Karpas-422 (cell line): ENCODE measurements around the gene HEATR9. TPM values are rescaled to one million over a fixed set of nuclear protein-coding genes. Genes with fewer than 3 reads are reported as not detected.

Source experiments
- DNase-seq: peaks from one replicate; pipeline ENCODE4 v3.0.0-alpha.2; 2015
- H2AFZ ChIP-seq: fragments of 200-600 bp; sonication (generic); 2 replicates; pipeline ENCODE4 v1.6.1; 2014; ENCODE audit warnings: antibody characterized with exemption, low read length, mixed read lengths
- H3K27ac ChIP-seq: fragments of 200-600 bp; sonication (generic); 2 replicates; pipeline ENCODE4 v1.5.1; 2014; ENCODE audit warnings: mild to moderate bottlenecking, low read length, moderate library complexity
- H3K27me3 ChIP-seq: fragments of 200-600 bp; sonication (generic); 2 replicates; pipeline ENCODE4 v1.6.1; 2014; ENCODE audit warnings: low read length, mixed read lengths
- H3K36me3 ChIP-seq: fragments of 200-600 bp; sonication (generic); 2 replicates; pipeline ENCODE4 v1.6.1; 2014; ENCODE audit warnings: low read length, mixed read lengths; ENCODE audit not compliant: insufficient read depth
- H3K4me1 ChIP-seq: fragments of 200-600 bp; sonication (generic); 2 replicates; pipeline ENCODE4 v1.6.1; 2014; ENCODE audit warnings: mild to moderate bottlenecking, low read length, mixed read lengths
- H3K4me2 ChIP-seq: fragments of 200-600 bp; sonication (generic); 2 replicates; pipeline ENCODE4 v1.6.1; 2014; ENCODE audit warnings: low read length, low read depth, mild to moderate bottlenecking; ENCODE audit not compliant: poor library complexity, severe bottlenecking
- H3K4me3 ChIP-seq: fragments of 200-600 bp; sonication (generic); 2 replicates; pipeline ENCODE4 v1.5.1; 2014; ENCODE audit warnings: mild to moderate bottlenecking, antibody characterized with exemption, low read length, mixed read lengths
- H3K79me2 ChIP-seq: fragments of 200-600 bp; sonication (generic); 2 replicates; pipeline ENCODE4 v1.6.1; 2014; ENCODE audit warnings: mild to moderate bottlenecking, low read length, mixed read lengths
- H3K9ac ChIP-seq: fragments of 200-600 bp; sonication (generic); 2 replicates; pipeline ENCODE4 v1.6.0; 2014; ENCODE audit warnings: low read length
- H3K9me2 ChIP-seq: fragments of 200-600 bp; sonication (generic), shearing (Covaris generic); replicated peaks from 2 replicates; pipeline ENCODE4 v1.6.0; 2014; ENCODE audit warnings: mild to moderate bottlenecking, low read length, moderate library complexity; ENCODE audit not compliant: insufficient read depth
- H3K9me3 ChIP-seq: fragments of 300-700, 200-600 bp; sonication (generic); 2 replicates; pipeline ENCODE4 v1.6.1; 2014; ENCODE audit warnings: low read length, mixed read lengths
- H4K20me1 ChIP-seq: fragments of 200-600 bp; sonication (generic); 2 replicates; pipeline ENCODE4 v1.6.1; 2014; ENCODE audit warnings: mild to moderate bottlenecking, antibody characterized with exemption, low read length, low read depth; ENCODE audit not compliant: insufficient read depth
- total RNA-seq: library from RNA; depleted of rRNA; stranded (reverse); fragments of >200 nt; shearing (Covaris generic); gene quantifications from 2 replicates; pipeline ENCODE4 v1.2.3, GENCODE V29; 2014; ENCODE audit warnings: low replicate concordance; rRNA removed

The HEATR9 gene
- not detected in 2 replicates for total RNA-seq

- Histone ChIP-seq H4K20me1 (no peaks in the 10 kb centered on the region), H3K9me2 (no peaks in the 10 kb centered on the region), H3K79me2 (no peaks in the 10 kb centered on the region), H3K9ac (no peak within 1 kb of the TSS), H3K36me3 (no peaks in the 10 kb centered on the region; the same call in 1 of the 2 replicates), H3K4me1 (no peaks in the 10 kb centered on the region), H3K4me3 (no peak within 1 kb of the TSS), H3K27me3 (no peaks in the 10 kb centered on the region), H3K4me2 (no peak within 1 kb of the TSS), H2AFZ (no peak within 1 kb of the TSS), H3K27ac (no peak within 1 kb of the TSS), H3K9me3 (no peaks in the 10 kb centered on the region)
- DNase-seq: no peak
These were observed at the start of gene HEATR9 for GRCh38 chr17:35868737-35869136. TSS of gene HEATR9 (minus strand) at chr17:35868891. CDS start at chr17:35868742, 149 bp downstream.

- Histone ChIP-seq H3K9me2 (no peaks in the 10 kb centered on the region), H3K36me3 (no peaks in the 10 kb centered on the region), H3K4me2 (no peak overlapping the region), H3K4me3 (no peak overlapping the region), H3K9ac (no peak overlapping the region), H3K27ac (no peak overlapping the region), H4K20me1 (no peaks in the 10 kb centered on the region), H2AFZ (no peak overlapping the region), H3K27me3 (no peaks in the 10 kb centered on the region), H3K9me3 (no peaks in the 10 kb centered on the region), H3K79me2 (no peaks in the 10 kb centered on the region), H3K4me1 (no peaks in the 10 kb centered on the region)
- DNase-seq: no peak
These were observed 49.0 kb upstream of the HEATR9 start for GRCh38 chr17:35917519-35918213.

GRCh38 chr17:35915153-35915964 is 46.7 kb upstream of the HEATR9 start:
- Histone ChIP-seq H3K9me3 (no peaks in the 10 kb centered on the region), H3K4me2 (no peak overlapping the region), H3K27me3 (no peaks in the 10 kb centered on the region), H3K36me3 (no peaks in the 10 kb centered on the region), H4K20me1 (no peaks in the 10 kb centered on the region), H3K27ac (no peak overlapping the region), H3K9me2 (no peaks in the 10 kb centered on the region), H3K9ac (no peak overlapping the region), H3K79me2 (no peaks in the 10 kb centered on the region), H3K4me1 (no peaks in the 10 kb centered on the region), H3K4me3 (no peak overlapping the region), H2AFZ (no peak overlapping the region)
- peak; percentile 49 for DNase-seq

- Histone ChIP-seq H3K4me1 (no peaks in the 10 kb centered on the region), H2AFZ (no peak overlapping the region), H3K9ac (no peak overlapping the region), H3K36me3 (no peaks in the 10 kb centered on the region), H3K79me2 (no peaks in the 10 kb centered on the region), H3K9me3 (no peaks in the 10 kb centered on the region), H3K4me2 (no peak overlapping the region), H3K9me2 (no peaks in the 10 kb centered on the region), H3K27ac (no peak overlapping the region), H4K20me1 (no peaks in the 10 kb centered on the region), H3K4me3 (no peak overlapping the region), H3K27me3 (no peaks in the 10 kb centered on the region)
- DNase-seq: no peak
These were observed 45.7 kb upstream of the HEATR9 start for GRCh38 chr17:35914354-35914753.

- H2AFZ ChIP-seq: no peak overlapping the region
- H3K9me3 ChIP-seq: no peaks in the 10 kb centered on the region
- H3K27me3 ChIP-seq: no peaks in the 10 kb centered on the region
- DNase-seq: no peak
- no peaks in the 10 kb centered on the region for H3K9me2 ChIP-seq
- no peaks in the 10 kb centered on the region for H4K20me1 ChIP-seq
- H3K4me1 ChIP-seq: no peaks in the 10 kb centered on the region
- H3K36me3 ChIP-seq: no peaks in the 10 kb centered on the region
- H3K4me2 ChIP-seq: no peak overlapping the region
- no peak overlapping the region for H3K4me3 ChIP-seq
- no peaks in the 10 kb centered on the region for H3K79me2 ChIP-seq
- H3K9ac ChIP-seq: no peak overlapping the region
- no peak overlapping the region for H3K27ac ChIP-seq
These were observed 44.9 kb upstream of the HEATR9 start for GRCh38 chr17:35913609-35914008.

- Histone ChIP-seq H3K9ac (no peak overlapping the region), H3K9me3 (no peaks in the 10 kb centered on the region), H3K9me2 (no peaks in the 10 kb centered on the region), H3K4me2 (no peak overlapping the region), H4K20me1 (no peaks in the 10 kb centered on the region), H3K27ac (no peak overlapping the region), H2AFZ (no peak overlapping the region), H3K4me1 (no peaks in the 10 kb centered on the region), H3K79me2 (no peaks in the 10 kb centered on the region), H3K27me3 (no peaks in the 10 kb centered on the region), H3K36me3 (no peaks in the 10 kb centered on the region), H3K4me3 (no peak overlapping the region)
- DNase-seq: no peak
These were observed 44.3 kb upstream of the HEATR9 start for GRCh38 chr17:35912942-35913341.

GRCh38 chr17:35912339-35912912 is 43.7 kb upstream of the HEATR9 start:
- no peaks in the 10 kb centered on the region for H3K27me3 ChIP-seq
- DNase-seq: no peak
- H3K36me3 ChIP-seq: no peaks in the 10 kb centered on the region
- H3K4me1 ChIP-seq: no peaks in the 10 kb centered on the region
- H3K4me2 ChIP-seq: no peak overlapping the region
- H3K9ac ChIP-seq: no peak overlapping the region
- no peaks in the 10 kb centered on the region for H3K9me3 ChIP-seq
- H3K79me2 ChIP-seq: no peaks in the 10 kb centered on the region
- no peaks in the 10 kb centered on the region for H3K9me2 ChIP-seq
- no peaks in the 10 kb centered on the region for H4K20me1 ChIP-seq
- H2AFZ ChIP-seq: no peak overlapping the region
- H3K4me3 ChIP-seq: no peak overlapping the region
- no peak overlapping the region for H3K27ac ChIP-seq

GRCh38 chr17:35909408-35909807 is 40.7 kb upstream of the HEATR9 start:
- no peaks in the 10 kb centered on the region for H3K9me3 ChIP-seq
- no peak overlapping the region for H3K4me3 ChIP-seq
- DNase-seq: no peak
- no peaks in the 10 kb centered on the region for H3K36me3 ChIP-seq
- H3K27ac ChIP-seq: no peak overlapping the region
- H3K4me1 ChIP-seq: no peaks in the 10 kb centered on the region
- no peaks in the 10 kb centered on the region for H3K9me2 ChIP-seq
- no peaks in the 10 kb centered on the region for H3K79me2 ChIP-seq
- no peaks in the 10 kb centered on the region for H4K20me1 ChIP-seq
- no peak overlapping the region for H3K9ac ChIP-seq
- no peak overlapping the region for H2AFZ ChIP-seq
- H3K27me3 ChIP-seq: no peaks in the 10 kb centered on the region
- no peak overlapping the region for H3K4me2 ChIP-seq
